MM.1S (cell line): ENCODE data around the gene ZNF439.
"Not testable (repeated sequence)": the region's sequence is repeated elsewhere in the genome, so short reads cannot be mapped to it uniquely, and the experiment has no call there.

ENCODE experiments used
- DNase-seq: peaks from one replicate; pipeline ENCODE4 v3.0.0-alpha.2; 2015
- H2AFZ ChIP-seq: fragments of 300-600 bp; sonication (generic); 2 replicates; pipeline ENCODE4 v1.6.0; 2016; ENCODE audit warnings: antibody characterized with exemption, low read length
- H3F3A ChIP-seq: fragments of 300-600 bp; sonication (generic); 2 replicates; pipeline ENCODE4 v1.6.1; 2016; ENCODE audit warnings: mild to moderate bottlenecking, antibody characterized with exemption, low read length, moderate library complexity, mixed read lengths; ENCODE audit not compliant: insufficient read depth
- H3K27ac ChIP-seq: fragments of 300-600 bp; sonication (generic); 2 replicates; pipeline ENCODE4 v1.5.1; 2016; ENCODE audit warnings: mild to moderate bottlenecking, low read length
- H3K27me3 ChIP-seq: fragments of 300-600 bp; sonication (generic); replicated peaks from 2 replicates; pipeline ENCODE4 v1.6.0; 2016; ENCODE audit warnings: low read length; ENCODE audit not compliant: insufficient read depth
- H3K36me3 ChIP-seq: fragments of 300-600 bp; sonication (generic); replicated peaks from 2 replicates; pipeline ENCODE4 v1.6.1; 2016; ENCODE audit warnings: mild to moderate bottlenecking, low read length, mixed read lengths; ENCODE audit not compliant: insufficient read depth
- H3K4me1 ChIP-seq: fragments of 300-600 bp; sonication (generic); 2 replicates; pipeline ENCODE4 v1.6.1; 2016; ENCODE audit warnings: low read length, mixed read lengths
- H3K4me2 ChIP-seq: fragments of 300-600 bp; sonication (generic); 2 replicates; pipeline ENCODE4 v1.6.0; 2016; ENCODE audit warnings: low read depth, low read length
- H3K4me3 ChIP-seq: fragments of 300-600 bp; sonication (generic); 2 replicates; pipeline ENCODE4 v1.5.1; 2016; ENCODE audit warnings: low read length, mixed read lengths
- H3K79me2 ChIP-seq: fragments of 300-600 bp; sonication (generic); 2 replicates; pipeline ENCODE4 v1.6.1; 2016; ENCODE audit warnings: mixed run types, low read length, mixed read lengths
- H3K9ac ChIP-seq: fragments of 300-600 bp; sonication (generic); 2 replicates; pipeline ENCODE4 v1.6.1; 2016; ENCODE audit warnings: low read length, mixed read lengths
- H3K9me2 ChIP-seq: fragments of 300-600 bp; sonication (generic); replicated peaks from 2 replicates; pipeline ENCODE4 v1.6.1; 2016; ENCODE audit warnings: mild to moderate bottlenecking, low read length, mixed read lengths; ENCODE audit not compliant: insufficient read depth
- H3K9me3 ChIP-seq: fragments of 300-600 bp; sonication (generic); replicated peaks from 2 replicates; pipeline ENCODE4 v1.6.1; 2016; ENCODE audit warnings: mild to moderate bottlenecking, low read length, mixed read lengths; ENCODE audit not compliant: insufficient read depth
- H4K20me1 ChIP-seq: fragments of 300-600 bp; sonication (generic); 2 replicates; pipeline ENCODE4 v1.6.1; 2016; ENCODE audit warnings: mild to moderate bottlenecking, low read length, moderate library complexity, mixed read lengths; ENCODE audit not compliant: insufficient read depth
- EZH2 ChIP-seq: fragments of 300-600 bp; sonication (generic); optimal IDR thresholded peaks from 2 replicates; pipeline ENCODE3; 2017; ENCODE audit warnings: low read depth, mild to moderate bottlenecking, antibody characterized with exemption, low read length, mixed read lengths
- EZH2phosphoT487 ChIP-seq: fragments of 300-600 bp; sonication (generic); IDR thresholded peaks from 2 replicates; pipeline ENCODE4 v1.6.1; 2018; ENCODE audit warnings: antibody characterized with exemption, low read length
- TF ChIP-seq, protein P1 (sequence below): fragments of 300-600 bp; sonication (generic); IDR thresholded peaks from 2 replicates; pipeline ENCODE4 v1.5.1; 2016; ENCODE audit warnings: antibody characterized with exemption, low read length, mixed read lengths

ZNF439 gene

DNA sequence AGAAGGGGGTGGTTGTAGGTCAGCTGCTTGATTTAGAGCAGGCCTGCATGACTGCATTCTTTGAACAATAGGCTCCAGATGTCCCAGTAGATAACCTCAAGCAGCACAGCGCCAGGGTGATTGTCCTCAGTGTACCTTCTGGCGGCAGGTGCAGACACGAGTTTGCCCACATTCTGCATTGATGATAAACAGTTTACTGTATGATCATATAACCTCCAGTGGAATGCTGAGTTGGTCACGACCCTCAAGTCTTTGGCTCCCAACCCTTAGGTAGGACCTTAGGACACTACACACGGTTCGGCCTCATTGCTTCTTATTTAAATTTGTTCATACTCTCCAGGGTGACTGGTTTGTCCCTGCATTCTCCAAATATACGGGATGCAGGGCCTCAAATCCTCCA lies 12.2 kb downstream of the ZNF439 start:
- Histone ChIP-seq H3K9ac (no peak overlapping the region), H3K4me3 (no peak overlapping the region), H3K9me3 (no peaks in the 10 kb centered on the region), H3F3A (no peaks in the 10 kb centered on the region), H3K4me1 (no peaks in the 10 kb centered on the region), H3K27me3 (no peaks in the 10 kb centered on the region), H3K27ac (no peak overlapping the region), H3K79me2 (no peaks in the 10 kb centered on the region), H3K4me2 (no peak overlapping the region), H2AFZ (no peak overlapping the region), H3K9me2 (no peaks in the 10 kb centered on the region), H4K20me1 (no peaks in the 10 kb centered on the region), H3K36me3 (no peaks in the 10 kb centered on the region)
- DNase-seq: no peak
- TF ChIP-seq EZH2: no peak
- no peak for TF ChIP-seq EZH2phosphoT487
- TF ChIP-seq, protein P1, sequence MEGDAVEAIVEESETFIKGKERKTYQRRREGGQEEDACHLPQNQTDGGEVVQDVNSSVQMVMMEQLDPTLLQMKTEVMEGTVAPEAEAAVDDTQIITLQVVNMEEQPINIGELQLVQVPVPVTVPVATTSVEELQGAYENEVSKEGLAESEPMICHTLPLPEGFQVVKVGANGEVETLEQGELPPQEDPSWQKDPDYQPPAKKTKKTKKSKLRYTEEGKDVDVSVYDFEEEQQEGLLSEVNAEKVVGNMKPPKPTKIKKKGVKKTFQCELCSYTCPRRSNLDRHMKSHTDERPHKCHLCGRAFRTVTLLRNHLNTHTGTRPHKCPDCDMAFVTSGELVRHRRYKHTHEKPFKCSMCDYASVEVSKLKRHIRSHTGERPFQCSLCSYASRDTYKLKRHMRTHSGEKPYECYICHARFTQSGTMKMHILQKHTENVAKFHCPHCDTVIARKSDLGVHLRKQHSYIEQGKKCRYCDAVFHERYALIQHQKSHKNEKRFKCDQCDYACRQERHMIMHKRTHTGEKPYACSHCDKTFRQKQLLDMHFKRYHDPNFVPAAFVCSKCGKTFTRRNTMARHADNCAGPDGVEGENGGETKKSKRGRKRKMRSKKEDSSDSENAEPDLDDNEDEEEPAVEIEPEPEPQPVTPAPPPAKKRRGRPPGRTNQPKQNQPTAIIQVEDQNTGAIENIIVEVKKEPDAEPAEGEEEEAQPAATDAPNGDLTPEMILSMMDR: no peak

DNA sequence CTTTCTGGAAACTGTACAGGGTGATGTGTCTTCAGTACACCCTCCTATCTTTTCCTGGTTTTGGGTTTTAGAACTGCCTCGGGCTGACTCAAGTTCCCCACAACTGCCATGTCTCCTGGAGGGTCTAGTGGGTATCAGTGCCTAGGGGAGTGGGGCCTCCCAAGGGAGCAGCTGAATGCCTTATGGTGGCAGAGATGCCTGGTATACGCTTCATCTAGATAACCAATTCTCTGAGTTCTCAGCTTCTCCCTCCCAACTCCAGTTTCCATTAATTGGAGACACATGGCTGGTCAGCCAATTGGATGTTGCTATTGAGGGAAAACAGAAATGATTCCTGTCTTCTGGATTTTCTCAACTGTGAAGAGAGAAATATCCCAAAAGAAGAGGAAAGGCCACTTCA lies 12.8 kb downstream of the ZNF439 start:
- Histone ChIP-seq H3K4me3 (no peak overlapping the region), H3F3A (no peaks in the 10 kb centered on the region), H3K36me3 (no peaks in the 10 kb centered on the region), H3K27me3 (no peaks in the 10 kb centered on the region), H3K9me2 (no peaks in the 10 kb centered on the region), H3K27ac (no peak overlapping the region), H3K9ac (no peak overlapping the region), H3K4me2 (no peak overlapping the region), H3K4me1 (no peaks in the 10 kb centered on the region), H3K79me2 (no peaks in the 10 kb centered on the region), H3K9me3 (no peaks in the 10 kb centered on the region), H2AFZ (no peak overlapping the region), H4K20me1 (no peaks in the 10 kb centered on the region)
- DNase-seq: no peak
- TF ChIP-seq EZH2 (no peak), EZH2phosphoT487 (no peak)
- TF ChIP-seq, protein P1: no peak

DNA sequence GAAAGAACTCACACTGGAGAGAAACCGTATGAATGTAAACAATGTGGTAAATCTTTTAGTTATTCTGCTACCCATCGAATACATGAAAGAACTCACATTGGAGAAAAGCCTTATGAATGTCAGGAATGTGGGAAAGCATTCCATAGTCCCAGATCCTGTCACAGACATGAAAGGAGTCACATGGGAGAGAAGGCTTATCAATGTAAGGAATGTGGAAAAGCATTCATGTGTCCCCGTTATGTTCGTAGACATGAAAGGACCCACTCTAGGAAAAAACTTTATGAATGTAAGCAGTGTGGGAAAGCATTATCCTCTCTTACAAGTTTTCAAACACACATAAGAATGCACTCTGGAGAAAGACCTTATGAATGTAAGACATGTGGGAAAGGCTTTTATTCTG lies 19.2 kb downstream of the ZNF439 start:
- not testable (repeated sequence) for H3K4me2 ChIP-seq, H3K9me2 ChIP-seq, DNase-seq, H3K36me3 ChIP-seq, H3K79me2 ChIP-seq, H3K27me3 ChIP-seq, H3K27ac ChIP-seq, H3K4me3 ChIP-seq, H3F3A ChIP-seq, H3K9me3 ChIP-seq, H4K20me1 ChIP-seq, H3K4me1 ChIP-seq, H3K9ac ChIP-seq, H2AFZ ChIP-seq

DNA sequence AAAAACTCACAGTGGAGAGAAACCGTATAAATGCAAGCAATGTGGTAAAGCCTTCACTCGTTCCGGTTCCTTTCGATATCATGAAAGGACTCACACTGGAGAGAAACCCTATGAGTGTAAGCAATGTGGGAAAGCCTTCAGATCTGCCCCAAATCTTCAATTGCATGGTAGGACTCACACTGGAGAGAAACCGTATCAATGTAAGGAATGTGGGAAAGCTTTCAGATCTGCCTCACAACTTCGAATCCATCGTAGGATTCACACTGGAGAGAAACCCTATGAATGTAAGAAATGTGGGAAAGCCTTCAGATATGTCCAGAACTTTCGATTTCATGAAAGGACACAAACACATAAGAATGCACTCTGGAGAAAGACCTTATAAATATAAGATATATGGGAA lies 19.7 kb downstream of the ZNF439 start:
- Histone ChIP-seq H3K4me2 (no peak overlapping the region), H3K27me3 (0 out of 2 replicates have a peak, but pooled peaks cover 3% of the 10 kb centered on the region), H3K4me1 (no peaks in the 10 kb centered on the region), H3K4me3 (no peak overlapping the region), H3K9ac (no peak overlapping the region), H3K27ac (no peak overlapping the region), H3K9me3 (peaks cover 3% of the 10 kb centered on the region; the same call in 1 of the 2 replicates), H3K36me3 (no peaks in the 10 kb centered on the region), H3F3A (no peaks in the 10 kb centered on the region), H3K9me2 (no peaks in the 10 kb centered on the region), H2AFZ (no peak overlapping the region), H3K79me2 (no peaks in the 10 kb centered on the region), H4K20me1 (no peaks in the 10 kb centered on the region)
- no peak for TF ChIP-seq EZH2phosphoT487
- TF ChIP-seq EZH2: no peak
- TF ChIP-seq, protein P1: no peak
- no peak for DNase-seq
